Hematopoietic multipotent progenitor cell treated with erythropoietin and hydrocortisone succinate and interleukin-3 and kit ligand, for 15 days (in vitro differentiated cells): Measurements from ENCODE around the gene TBPL1.
"Not testable (repeated sequence)": the region's sequence is repeated elsewhere in the genome, so short reads cannot be mapped to it uniquely, and the experiment has no call there.

Experiments
- DNase-seq: peaks from one replicate; pipeline ENCODE4 v3.0.0-alpha.2; 2015; ENCODE audit warnings: low spot score

TBPL1 gene

GRCh38 chr6:133973109-133973971, 20.3 kb downstream of the TBPL1 start:
- DNase-seq: peak; percentile 79

- DNase-seq: no peak
Observed at GRCh38 chr6:133977983-133978895, 25.2 kb downstream of the TBPL1 start.

GRCh38 chr6:133978896-133979240, 25.8 kb downstream of the TBPL1 start:
- no peak for DNase-seq

- DNase-seq: not testable (repeated sequence)
Observed at GRCh38 chr6:133979269-133979963, 26.4 kb downstream of the TBPL1 start.

- DNase-seq: no peak
Observed at GRCh38 chr6:133980168-133980567, 27.1 kb downstream of the TBPL1 start.

GRCh38 chr6:133983099-133983939, 30.3 kb downstream of the TBPL1 start:
- no peak for DNase-seq

GRCh38 chr6:133985970-133986369, 32.9 kb downstream of the TBPL1 start:
- no peak for DNase-seq

GRCh38 chr6:133986942-133987341, 33.9 kb downstream of the TBPL1 start:
- DNase-seq: no peak

GRCh38 chr6:133989525-133989924, 36.5 kb downstream of the TBPL1 start:
- no peak for DNase-seq

- DNase-seq: no peak
Observed at GRCh38 chr6:133990321-133990720, 37.3 kb downstream of the TBPL1 start.

GRCh38 chr6:133991096-133991593, 38.1 kb downstream of the TBPL1 start:
- DNase-seq: no peak

GRCh38 chr6:133992992-133993680, 40.1 kb downstream of the TBPL1 start:
- DNase-seq: no peak

- DNase-seq: no peak
Observed at GRCh38 chr6:133995296-133995695, 42.3 kb downstream of the TBPL1 start.

GRCh38 chr6:133995758-133996157, 42.7 kb downstream of the TBPL1 start:
- DNase-seq: no peak

GRCh38 chr6:133997267-133997666, 44.2 kb downstream of the TBPL1 start:
- no peak for DNase-seq

- no peak for DNase-seq
Observed at GRCh38 chr6:133999305-133999704, 46.3 kb downstream of the TBPL1 start.

- DNase-seq: no peak
Observed at GRCh38 chr6:134000443-134000842, 47.4 kb downstream of the TBPL1 start.

- no peak for DNase-seq
Observed at GRCh38 chr6:134002821-134003220, 49.8 kb downstream of the TBPL1 start.

GRCh38 chr6:134003542-134003951, 50.5 kb downstream of the TBPL1 start:
- DNase-seq: no peak

- DNase-seq: no peak
Observed at GRCh38 chr6:134004714-134005113, 51.7 kb downstream of the TBPL1 start.

- no peak for DNase-seq
Observed at GRCh38 chr6:134005800-134006199, 52.8 kb downstream of the TBPL1 start.
